Stimulated activated naive CD8-positive, alpha-beta T cell treated with anti-CD3 and anti-CD28 coated beads, Interleukin-15, Interleukin-2, amounts not matched to agents 100 ng/mL and 50 ng/mL, for 24 hours (primary cell): Measurements from ENCODE around the gene MLXIP.

Experiments used
- H3K27ac Mint-ChIP-seq: one replicate; pipeline ENCODE4 v1.8.0; 2021; ENCODE audit warnings: mild to moderate bottlenecking, mixed read lengths
- H3K27me3 Mint-ChIP-seq: one replicate; pipeline ENCODE4 v1.8.0; 2021; ENCODE audit warnings: mixed read lengths
- H3K36me3 Mint-ChIP-seq: one replicate; pipeline ENCODE4 v1.8.0; 2021; ENCODE audit warnings: low read depth, mixed read lengths
- H3K4me1 Mint-ChIP-seq: one replicate; pipeline ENCODE4 v1.8.0; 2021; ENCODE audit warnings: low read depth, mixed read lengths
- H3K4me3 Mint-ChIP-seq: one replicate; pipeline ENCODE4 v1.8.0; 2021; ENCODE audit warnings: mild to moderate bottlenecking, mixed read lengths
- H3K9me3 Mint-ChIP-seq: one replicate; pipeline ENCODE4 v1.8.0; 2021; ENCODE audit warnings: mixed read lengths

MLXIP gene

DNA sequence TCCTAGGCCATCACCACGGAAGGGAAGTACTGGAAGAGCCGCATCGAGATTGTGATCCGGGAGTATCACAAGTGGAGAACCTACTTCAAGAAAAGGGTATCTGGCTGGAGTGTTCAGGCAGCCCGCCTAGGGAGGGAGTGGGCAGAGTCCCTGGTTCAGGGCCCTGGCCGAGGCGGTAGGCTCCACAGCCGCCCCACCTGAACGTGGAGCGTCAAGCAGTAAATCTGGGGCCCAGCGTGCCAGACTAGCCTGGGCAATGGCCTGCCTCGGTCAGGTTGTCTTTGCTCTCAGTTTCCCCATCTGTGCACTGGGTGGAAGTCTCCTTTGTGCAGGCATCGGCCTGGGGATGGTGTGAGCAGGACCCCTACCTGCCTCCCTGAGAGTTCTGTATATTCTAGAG, 50.6 kb downstream of the MLXIP start:
- Mint-ChIP-seq H3K27me3 (no peaks in the 10 kb centered on the region), H3K36me3 (peaks cover 26% of the 10 kb centered on the region), H3K27ac (no peak overlapping the region), H3K4me3 (no peak overlapping the region), H3K9me3 (no peaks in the 10 kb centered on the region), H3K4me1 (peaks cover 15% of the 10 kb centered on the region)

DNA sequence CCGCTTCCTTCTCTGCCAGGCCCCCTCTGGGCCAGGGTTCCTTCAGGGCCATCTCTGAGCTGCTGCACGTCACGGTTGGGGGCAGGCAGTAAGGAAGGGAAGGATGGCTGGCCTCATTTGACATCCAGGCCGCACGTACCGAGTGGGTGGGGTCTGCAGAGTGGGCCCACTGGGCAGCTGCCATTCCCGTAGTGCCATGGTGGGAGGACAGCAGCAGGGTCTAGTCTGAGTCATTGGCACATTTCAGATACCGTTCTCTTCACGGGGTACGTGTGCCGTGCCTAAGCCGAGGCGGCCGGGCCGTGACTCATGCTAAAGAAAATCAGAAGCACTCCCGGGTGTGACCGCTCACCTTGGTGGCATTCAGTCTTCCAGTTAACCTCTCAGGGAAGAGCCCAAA, 51.6 kb downstream of the MLXIP start:
- Mint-ChIP-seq H3K27ac (no peak overlapping the region), H3K4me1 (peaks cover 14% of the 10 kb centered on the region), H3K9me3 (no peaks in the 10 kb centered on the region), H3K36me3 (peaks cover 31% of the 10 kb centered on the region), H3K27me3 (no peaks in the 10 kb centered on the region), H3K4me3 (no peak overlapping the region)

DNA sequence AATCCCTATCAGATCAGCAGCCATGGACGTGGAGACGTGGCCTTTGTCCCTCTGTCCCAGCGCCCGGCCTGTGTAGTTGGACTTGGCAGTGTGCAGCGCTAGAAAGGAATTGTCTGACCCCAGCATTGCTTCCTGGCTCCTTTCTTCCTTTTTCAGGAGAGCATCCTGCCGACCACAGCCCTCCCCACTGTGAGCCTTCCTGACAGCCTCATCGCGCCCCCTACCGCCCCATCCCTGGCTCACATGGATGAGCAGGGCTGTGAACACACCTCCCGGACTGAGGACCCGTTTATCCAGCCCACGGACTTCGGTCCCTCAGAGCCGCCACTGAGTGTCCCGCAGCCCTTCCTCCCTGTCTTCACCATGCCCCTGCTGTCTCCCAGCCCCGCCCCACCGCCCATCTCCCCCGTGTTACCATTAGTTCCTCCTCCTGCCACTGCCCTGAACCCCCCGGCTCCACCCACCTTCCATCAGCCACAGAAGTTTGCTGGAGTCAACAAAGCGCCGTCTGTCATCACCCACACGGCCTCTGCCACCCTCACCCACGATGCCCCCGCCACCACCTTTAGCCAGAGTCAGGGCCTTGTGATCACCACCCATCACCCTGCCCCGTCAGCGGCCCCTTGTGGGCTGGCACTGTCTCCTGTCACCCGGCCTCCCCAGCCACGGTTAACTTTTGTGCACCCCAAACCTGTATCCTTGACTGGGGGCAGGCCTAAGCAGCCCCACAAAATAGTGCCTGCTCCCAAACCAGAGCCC, 54.8 kb downstream of the MLXIP start:
- Mint-ChIP-seq H3K27me3 (no peaks in the 10 kb centered on the region), H3K9me3 (no peaks in the 10 kb centered on the region), H3K36me3 (peaks cover 27% of the 10 kb centered on the region), H3K4me1 (no peaks in the 10 kb centered on the region), H3K4me3 (no peak overlapping the region), H3K27ac (no peak overlapping the region)

DNA sequence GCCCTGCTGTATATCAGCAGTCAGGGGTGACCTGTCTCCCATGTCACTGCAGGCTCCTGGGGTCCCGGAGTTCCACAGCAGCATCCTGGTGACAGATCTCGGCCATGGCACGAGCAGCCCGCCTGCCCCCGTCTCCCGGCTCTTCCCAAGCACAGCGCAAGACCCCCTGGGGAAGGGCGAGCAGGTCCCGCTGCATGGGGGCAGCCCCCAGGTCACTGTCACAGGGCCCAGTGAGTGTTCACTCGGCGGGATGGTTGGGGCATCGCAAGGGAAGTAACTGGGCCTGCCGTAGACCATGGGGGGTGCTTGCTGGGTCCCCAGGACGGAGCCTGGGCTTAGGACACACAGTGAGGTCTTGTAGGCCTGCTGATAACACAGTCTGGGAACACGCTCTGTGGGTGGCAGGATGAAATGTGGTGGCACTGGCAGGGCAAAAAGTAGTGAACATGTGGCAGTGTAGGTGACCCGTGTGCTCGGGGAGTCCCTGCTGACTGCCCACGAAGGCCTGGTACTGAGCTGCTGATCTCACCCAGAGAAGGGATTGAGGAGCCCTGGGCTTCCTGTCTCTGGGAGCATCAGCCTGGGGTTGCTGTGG, 57.0 kb downstream of the MLXIP start:
- Mint-ChIP-seq H3K9me3 (no peaks in the 10 kb centered on the region), H3K36me3 (peaks cover 26% of the 10 kb centered on the region), H3K27ac (no peak overlapping the region), H3K27me3 (no peaks in the 10 kb centered on the region), H3K4me3 (no peak overlapping the region), H3K4me1 (no peaks in the 10 kb centered on the region)

DNA sequence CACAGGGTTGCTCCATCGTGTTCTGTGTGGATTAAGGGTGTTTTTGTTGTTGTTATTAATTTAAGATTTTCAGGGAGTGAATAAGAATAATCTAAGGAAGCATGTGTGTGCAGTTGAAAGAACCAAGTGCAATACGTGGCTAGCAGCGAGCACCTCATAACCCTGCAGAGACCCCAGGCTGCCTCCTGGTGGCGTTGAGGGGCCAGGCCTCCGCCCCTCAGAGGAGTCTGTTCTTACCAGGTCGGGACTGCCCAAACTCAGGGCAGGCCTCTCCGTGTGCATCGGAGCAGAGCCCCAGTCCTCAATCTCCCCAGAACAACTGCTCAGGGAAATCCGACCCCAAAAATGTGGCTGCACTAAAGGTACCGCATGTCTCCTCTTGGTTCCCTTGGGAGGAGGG, 58.7 kb downstream of the MLXIP start:
- Mint-ChIP-seq H3K9me3 (no peaks in the 10 kb centered on the region), H3K36me3 (peaks cover 28% of the 10 kb centered on the region), H3K4me3 (no peak overlapping the region), H3K27me3 (no peaks in the 10 kb centered on the region), H3K27ac (no peak overlapping the region), H3K4me1 (no peaks in the 10 kb centered on the region)

DNA sequence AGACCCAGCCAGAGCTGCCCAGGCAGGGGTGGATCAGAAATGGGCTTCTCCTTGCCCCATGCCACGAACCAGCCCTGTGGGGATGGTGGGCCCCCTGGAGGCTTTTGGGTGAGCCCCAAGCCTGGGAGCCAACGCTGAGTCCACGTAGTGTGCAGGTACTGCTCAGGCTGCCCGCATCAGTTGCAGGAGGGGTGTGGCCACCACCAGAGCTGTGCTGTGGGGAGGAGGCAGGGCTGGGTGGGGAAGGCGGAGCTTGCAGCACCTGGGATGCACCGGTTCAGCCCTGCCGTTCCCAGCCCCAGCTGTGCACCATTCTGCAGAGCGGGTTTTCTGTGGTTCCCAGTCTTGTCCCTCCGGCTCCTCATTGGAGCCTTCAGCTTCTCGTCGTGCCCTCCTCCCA, 59.1 kb downstream of the MLXIP start:
- Mint-ChIP-seq H3K4me3 (no peak overlapping the region), H3K36me3 (peaks cover 26% of the 10 kb centered on the region), H3K9me3 (no peaks in the 10 kb centered on the region), H3K4me1 (no peaks in the 10 kb centered on the region), H3K27ac (no peak overlapping the region), H3K27me3 (no peaks in the 10 kb centered on the region)

DNA sequence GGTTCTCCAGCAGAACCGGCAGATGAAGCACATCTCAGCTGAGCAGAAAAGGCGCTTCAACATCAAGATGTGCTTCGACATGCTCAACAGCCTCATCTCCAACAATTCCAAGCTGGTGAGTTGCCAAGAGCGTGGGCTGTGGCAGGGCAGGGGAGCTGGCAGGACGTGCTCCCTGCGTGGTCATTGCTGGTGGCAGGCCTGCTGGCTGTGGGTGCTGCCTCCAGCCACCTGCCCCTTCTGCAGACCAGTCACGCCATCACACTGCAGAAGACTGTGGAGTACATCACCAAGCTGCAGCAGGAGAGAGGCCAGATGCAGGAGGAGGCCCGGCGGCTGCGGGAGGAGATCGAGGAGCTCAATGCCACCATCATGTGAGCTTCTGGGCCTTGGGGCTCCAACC, 59.6 kb downstream of the MLXIP start:
- Mint-ChIP-seq H3K9me3 (no peaks in the 10 kb centered on the region), H3K36me3 (peaks cover 22% of the 10 kb centered on the region), H3K27ac (no peak overlapping the region)

DNA sequence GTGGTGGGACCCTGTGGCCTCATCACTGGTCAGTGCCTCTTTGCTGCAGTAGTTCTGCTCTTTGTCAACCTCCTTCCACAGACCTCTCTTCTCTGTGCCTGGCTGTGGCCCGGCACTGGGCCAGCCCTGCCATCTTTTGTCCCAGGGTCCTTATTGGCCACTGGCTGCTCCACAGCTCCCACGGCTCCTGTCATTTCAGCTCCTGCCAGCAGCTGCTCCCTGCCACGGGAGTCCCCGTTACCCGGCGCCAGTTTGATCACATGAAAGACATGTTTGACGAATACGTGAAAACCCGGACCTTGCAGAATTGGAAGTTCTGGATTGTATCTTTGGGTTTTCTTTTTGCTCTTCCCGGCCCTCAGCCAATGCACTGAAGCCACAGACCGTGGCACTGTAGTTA, 60.1 kb downstream of the MLXIP start:
- no peaks in the 10 kb centered on the region for H3K27me3 Mint-ChIP-seq
- H3K4me1 Mint-ChIP-seq, result no peaks in the 10 kb centered on the region
- no peak overlapping the region for H3K4me3 Mint-ChIP-seq
- no peaks in the 10 kb centered on the region for H3K9me3 Mint-ChIP-seq
- H3K36me3 Mint-ChIP-seq, result peaks cover 19% of the 10 kb centered on the region
- no peak overlapping the region for H3K27ac Mint-ChIP-seq

More for the DNA sequence above, 59.6 kb downstream of the MLXIP start:
- Mint-ChIP-seq H3K4me3 (no peak overlapping the region), H3K27me3 (no peaks in the 10 kb centered on the region), H3K4me1 (no peaks in the 10 kb centered on the region)

DNA sequence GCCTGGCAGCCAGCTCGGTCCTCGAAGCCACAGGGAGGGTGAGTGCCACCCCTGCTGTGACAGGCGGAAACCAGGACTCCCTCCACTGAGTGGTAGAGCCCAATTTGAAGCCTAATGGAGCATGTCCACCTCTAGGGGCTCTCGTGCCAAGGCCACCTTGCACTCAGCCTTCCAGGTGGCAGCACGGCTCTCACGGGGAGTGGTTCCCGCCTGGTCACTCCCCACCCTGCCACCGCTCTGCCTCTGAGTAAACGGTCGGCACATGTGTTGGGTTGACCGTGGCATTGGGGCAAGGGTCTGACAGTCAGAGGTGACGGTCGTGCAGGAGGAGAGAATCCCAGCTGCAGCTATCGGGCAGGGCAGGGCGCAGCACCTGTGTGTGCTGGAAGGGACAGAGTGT, 60.7 kb downstream of the MLXIP start:
- H3K4me1 Mint-ChIP-seq, result no peaks in the 10 kb centered on the region
- no peak overlapping the region for H3K27ac Mint-ChIP-seq
- no peaks in the 10 kb centered on the region for H3K27me3 Mint-ChIP-seq
- no peak overlapping the region for H3K4me3 Mint-ChIP-seq
- peaks cover 19% of the 10 kb centered on the region for H3K36me3 Mint-ChIP-seq
- H3K9me3 Mint-ChIP-seq, result no peaks in the 10 kb centered on the region

DNA sequence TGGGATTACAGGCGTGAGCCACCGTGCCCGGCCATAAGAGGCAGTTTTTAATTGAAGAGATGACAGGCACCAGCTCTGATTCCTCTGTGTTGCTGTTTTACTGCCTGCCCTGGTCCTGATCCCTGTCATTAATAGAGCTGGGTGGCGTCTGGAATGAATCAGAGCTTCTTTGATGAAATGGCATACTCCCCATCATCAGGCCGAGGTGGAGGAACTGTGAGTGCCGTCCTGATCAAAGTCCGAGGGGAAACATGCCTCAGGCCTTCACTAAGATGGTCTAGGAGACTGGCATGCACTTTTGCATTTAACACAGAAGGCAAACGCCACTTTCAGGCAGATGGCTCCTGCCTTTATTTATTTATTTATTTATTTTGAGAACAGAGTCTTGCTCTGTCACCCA, 61.4 kb downstream of the MLXIP start:
- no peak overlapping the region for H3K4me3 Mint-ChIP-seq
- no peak overlapping the region for H3K27ac Mint-ChIP-seq
- H3K36me3 Mint-ChIP-seq, result peaks cover 17% of the 10 kb centered on the region
- no peaks in the 10 kb centered on the region for H3K27me3 Mint-ChIP-seq
- no peaks in the 10 kb centered on the region for H3K9me3 Mint-ChIP-seq
- no peaks in the 10 kb centered on the region for H3K4me1 Mint-ChIP-seq

DNA sequence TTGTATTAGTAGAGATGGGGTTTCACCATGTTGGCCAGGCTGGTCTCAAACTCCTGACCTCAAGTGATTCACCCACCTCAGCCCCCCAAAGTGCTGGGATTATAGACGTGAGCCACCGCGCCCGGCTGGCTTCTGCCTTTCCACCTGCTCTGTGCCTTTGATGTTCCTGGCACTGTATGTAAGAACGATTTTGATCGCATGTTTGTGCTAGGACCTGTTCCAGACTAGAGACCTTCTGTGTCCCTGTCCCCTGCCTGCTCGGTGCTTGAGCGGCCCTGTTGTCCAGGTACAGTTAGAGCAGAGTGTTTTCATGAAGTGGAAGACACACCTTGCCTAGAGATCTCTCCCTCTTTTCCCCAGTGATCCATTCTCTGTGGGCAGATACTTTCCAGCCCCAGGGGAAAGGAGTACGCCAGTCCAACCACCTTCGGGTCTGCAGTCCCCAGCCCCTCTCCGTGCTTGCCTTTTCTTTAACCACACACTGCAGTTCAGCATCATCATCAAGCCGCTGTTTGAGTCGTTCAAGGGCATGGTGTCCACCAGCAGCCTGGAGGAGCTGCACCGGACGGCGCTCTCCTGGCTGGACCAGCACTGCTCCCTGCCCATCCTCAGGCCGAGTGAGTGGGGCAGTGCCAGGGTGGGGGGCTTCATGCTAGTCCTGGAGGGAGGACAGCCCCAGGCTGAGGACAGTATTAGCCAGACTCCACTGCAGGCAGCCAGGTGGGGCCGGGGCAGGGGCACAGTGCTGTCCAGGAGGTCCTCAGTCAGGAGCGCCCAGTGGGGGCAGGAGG, 62.1 kb downstream of the MLXIP start:
- H3K4me1 Mint-ChIP-seq, result no peaks in the 10 kb centered on the region
- no peaks in the 10 kb centered on the region for H3K27me3 Mint-ChIP-seq
- no peaks in the 10 kb centered on the region for H3K9me3 Mint-ChIP-seq
- peaks cover 15% of the 10 kb centered on the region for H3K36me3 Mint-ChIP-seq
- H3K4me3 Mint-ChIP-seq, result no peak overlapping the region
- H3K27ac Mint-ChIP-seq, result no peak overlapping the region

DNA sequence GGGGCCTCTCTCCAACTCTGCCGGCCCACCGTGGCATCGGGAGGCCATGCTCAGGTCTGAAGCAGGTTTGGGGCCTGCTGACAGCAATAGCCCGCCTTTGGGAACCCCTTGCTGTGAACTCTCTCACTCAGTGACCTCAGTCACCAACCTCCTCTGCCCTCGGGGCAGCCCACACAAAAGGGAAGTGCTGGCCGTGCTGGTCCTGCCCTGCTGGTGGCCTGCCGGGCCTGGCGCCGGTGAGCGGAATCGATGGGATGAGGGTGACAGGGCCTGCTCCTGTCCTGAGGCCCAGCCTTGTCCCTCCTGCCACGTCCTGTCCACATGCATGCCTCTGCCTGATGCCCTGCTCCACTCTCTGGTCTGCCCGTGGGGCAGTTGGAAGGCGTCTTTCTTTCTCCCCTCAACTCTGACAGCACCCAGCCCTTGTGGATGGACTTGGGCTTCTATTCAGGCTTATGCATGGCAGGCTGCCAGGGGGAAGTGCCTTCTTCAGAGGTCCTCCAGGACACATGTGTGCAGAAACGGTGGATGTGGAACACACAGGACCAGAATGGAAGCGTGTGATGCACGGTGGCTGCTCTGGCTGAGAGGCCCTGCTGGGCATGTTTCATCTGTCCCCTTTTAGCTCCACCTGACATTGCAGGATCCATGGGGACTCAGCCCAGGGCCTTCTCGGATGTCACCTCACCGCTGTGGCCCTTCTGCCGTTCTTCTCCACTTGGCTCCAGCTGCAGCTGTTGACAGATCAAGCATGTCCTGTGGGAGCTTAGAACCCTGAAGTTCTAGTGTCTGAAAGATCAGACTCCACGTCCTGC, 63.6 kb downstream of the MLXIP start:
- no peaks in the 10 kb centered on the region for H3K27me3 Mint-ChIP-seq
- H3K4me1 Mint-ChIP-seq, result no peaks in the 10 kb centered on the region
- H3K9me3 Mint-ChIP-seq, result no peaks in the 10 kb centered on the region
- H3K27ac Mint-ChIP-seq, result no peak overlapping the region
- H3K4me3 Mint-ChIP-seq, result no peak overlapping the region
- H3K36me3 Mint-ChIP-seq, result peaks cover 15% of the 10 kb centered on the region

DNA sequence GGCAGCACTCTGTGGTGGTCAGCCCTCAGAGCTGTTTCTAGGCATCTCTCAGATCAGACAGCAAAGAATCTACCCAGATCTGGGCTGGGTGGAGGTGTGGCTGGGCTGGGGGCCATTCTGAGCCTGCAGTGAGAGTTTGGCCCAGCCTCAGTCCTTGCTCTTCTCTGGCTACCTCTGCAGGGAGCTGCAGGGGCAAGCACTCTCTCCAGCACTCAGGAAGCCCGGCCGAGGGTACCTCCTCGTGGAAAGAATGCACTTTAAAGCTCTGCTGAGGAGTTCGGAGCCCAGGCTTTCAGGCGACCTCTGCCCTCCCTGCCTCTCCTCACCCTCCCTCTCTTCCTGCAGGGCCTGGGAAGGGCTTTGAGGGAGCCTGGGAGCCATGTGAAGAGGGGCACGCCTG, 64.3 kb downstream of the MLXIP start:
- Mint-ChIP-seq H3K4me1 (no peaks in the 10 kb centered on the region), H3K27me3 (no peaks in the 10 kb centered on the region), H3K9me3 (no peaks in the 10 kb centered on the region), H3K36me3 (peaks cover 15% of the 10 kb centered on the region), H3K4me3 (no peak overlapping the region), H3K27ac (no peak overlapping the region)

DNA sequence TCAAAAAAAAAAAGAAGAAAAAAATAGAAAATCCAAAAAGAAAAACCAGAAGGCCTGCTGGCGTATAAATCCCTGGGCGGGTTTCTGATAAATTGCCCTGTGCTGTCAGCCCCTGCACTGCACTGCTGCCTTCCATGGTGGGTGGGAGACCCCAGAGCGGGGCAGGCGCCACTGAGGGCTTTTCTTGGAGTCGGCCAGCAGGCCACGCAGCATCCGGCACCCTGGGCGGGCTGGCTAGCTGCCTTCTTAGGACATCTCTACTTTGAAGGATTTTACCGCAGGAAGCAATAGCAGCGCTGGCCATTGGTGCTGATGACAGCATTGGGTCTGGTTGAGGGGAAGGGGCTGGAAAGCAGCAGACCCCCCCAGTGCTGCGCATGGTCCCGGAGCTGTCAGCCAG, 66.3 kb downstream of the MLXIP start:
- Mint-ChIP-seq H3K27ac (no peak overlapping the region), H3K9me3 (no peaks in the 10 kb centered on the region), H3K4me3 (no peak overlapping the region), H3K36me3 (peaks cover 10% of the 10 kb centered on the region), H3K27me3 (no peaks in the 10 kb centered on the region), H3K4me1 (no peaks in the 10 kb centered on the region)
